ENCODE measurements around the gene CIAPIN1. TPM values are rescaled to one million over a fixed set of nuclear protein-coding genes. Genes with fewer than 3 reads are reported as not detected.

CIAPIN1 gene
- total RNA-seq, 4 donors from 2014 or later, result 9.7 to 49.0 (median 26.7) TPM

DNA sequence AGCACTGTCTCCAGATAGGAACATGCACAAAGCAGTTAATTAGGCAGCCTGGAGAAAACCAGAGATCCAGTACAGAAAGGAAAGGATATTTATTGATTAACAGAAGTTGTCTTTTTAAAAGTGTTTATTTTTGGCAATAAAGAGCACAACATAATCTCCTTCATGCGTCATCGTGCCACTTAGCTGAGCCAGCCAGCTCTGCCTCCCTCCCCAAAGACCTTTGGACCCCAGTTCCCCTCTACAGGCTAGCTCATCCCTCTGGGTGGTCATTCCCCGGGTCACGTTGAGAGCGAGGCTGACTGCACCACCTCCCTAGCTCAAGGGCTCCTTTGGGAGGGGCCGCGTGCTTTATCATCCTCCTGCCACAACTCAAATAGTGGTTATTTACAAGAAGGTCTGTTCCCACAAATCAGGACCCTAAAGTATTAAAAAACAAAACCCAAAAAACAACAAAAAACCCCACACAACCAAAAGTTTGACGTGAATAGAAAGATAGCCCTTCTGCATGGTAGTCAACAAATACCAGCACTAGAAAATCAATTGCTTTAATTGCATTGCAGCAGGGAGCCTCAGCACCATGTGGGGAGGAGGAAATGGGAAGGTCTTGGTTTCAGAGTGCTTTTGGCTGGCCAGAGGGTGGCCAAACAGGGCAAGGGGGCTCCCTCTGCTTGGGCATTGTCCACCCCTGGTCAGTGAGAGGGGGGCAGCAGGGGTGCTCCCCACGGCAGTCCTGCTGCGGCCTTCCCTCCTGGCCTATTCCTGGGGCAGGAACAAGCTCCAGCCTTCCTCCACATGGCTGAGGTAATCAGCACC, 24.9 kb upstream of the CIAPIN1 start:
- H3K4me3 ChIP-seq, result no peak overlapping the region
- intact Hi-C loops (cut with DNase I; ENCODE audit: low total_unique reads), result no loop called here
- H3K27ac ChIP-seq, result no peak overlapping the region
- H3K9me3 ChIP-seq, result no peaks in the 10 kb centered on the region
- no peaks in the 10 kb centered on the region for H3K27me3 ChIP-seq
- TF ChIP-seq POLR2A (IDR thresholded peaks at IDR 0.05), result no peak
- TF ChIP-seq, protein P1, sequence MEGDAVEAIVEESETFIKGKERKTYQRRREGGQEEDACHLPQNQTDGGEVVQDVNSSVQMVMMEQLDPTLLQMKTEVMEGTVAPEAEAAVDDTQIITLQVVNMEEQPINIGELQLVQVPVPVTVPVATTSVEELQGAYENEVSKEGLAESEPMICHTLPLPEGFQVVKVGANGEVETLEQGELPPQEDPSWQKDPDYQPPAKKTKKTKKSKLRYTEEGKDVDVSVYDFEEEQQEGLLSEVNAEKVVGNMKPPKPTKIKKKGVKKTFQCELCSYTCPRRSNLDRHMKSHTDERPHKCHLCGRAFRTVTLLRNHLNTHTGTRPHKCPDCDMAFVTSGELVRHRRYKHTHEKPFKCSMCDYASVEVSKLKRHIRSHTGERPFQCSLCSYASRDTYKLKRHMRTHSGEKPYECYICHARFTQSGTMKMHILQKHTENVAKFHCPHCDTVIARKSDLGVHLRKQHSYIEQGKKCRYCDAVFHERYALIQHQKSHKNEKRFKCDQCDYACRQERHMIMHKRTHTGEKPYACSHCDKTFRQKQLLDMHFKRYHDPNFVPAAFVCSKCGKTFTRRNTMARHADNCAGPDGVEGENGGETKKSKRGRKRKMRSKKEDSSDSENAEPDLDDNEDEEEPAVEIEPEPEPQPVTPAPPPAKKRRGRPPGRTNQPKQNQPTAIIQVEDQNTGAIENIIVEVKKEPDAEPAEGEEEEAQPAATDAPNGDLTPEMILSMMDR (IDR thresholded peaks at IDR 0.05), result no peak
- no peaks in the 10 kb centered on the region for H3K4me1 ChIP-seq
- DNase-seq, result no peak
- no peaks in the 10 kb centered on the region for H3K36me3 ChIP-seq

DNA sequence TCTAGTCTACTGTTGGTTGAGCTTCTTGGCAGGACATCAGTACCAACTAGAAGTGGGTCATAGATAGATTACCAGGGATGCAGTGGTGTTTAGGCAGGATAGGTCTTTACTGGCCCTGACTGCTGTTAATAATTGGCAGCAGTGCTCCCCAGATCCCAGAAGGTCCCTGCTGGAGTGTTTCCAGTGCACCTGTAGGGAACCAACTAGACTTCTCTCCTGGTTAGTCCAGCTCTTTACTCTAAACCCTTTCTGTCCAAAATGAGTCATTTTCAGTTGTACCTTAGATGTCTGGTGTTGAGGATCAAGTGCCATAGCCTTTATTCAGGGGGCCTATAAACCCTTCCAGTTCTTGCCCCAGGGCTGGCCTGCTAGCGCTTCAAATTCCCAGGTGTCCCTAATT, 24.0 kb upstream of the CIAPIN1 start:
- no peak for TF ChIP-seq POLR2A (IDR thresholded peaks at IDR 0.05)
- TF ChIP-seq, protein P1 (IDR thresholded peaks at IDR 0.05), result no peak
- no peak overlapping the region for H3K4me3 ChIP-seq
- no peaks in the 10 kb centered on the region for H3K36me3 ChIP-seq
- no peaks in the 10 kb centered on the region for H3K27me3 ChIP-seq
- intact Hi-C loops (cut with DNase I; ENCODE audit: low total_unique reads), result no loop called here
- H3K9me3 ChIP-seq, result no peaks in the 10 kb centered on the region
- no peak for DNase-seq
- no peaks in the 10 kb centered on the region for H3K4me1 ChIP-seq
- H3K27ac ChIP-seq, result peak overlapping the region; percentile 21 to 47

DNA sequence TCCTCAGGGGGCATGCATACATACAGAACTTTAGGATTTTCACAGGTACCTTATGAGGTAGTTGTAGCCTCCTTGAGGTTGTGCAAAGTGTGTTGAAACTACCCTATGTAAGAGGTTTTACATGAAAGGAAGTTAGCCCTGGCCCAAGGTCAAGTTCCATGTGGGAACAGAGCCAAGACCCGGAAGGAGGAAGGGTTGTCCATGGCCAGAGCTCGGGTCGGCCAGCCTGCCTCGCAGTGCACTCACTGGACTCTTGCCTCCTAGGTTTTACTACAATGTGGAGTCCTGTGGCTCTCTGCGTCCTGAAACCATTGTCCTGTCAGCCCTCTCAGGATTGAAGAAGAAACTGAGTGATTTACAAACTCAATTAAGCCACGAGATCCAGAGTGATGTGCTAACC, 23.5 kb upstream of the CIAPIN1 start:
- H3K27ac ChIP-seq, result peak overlapping the region; percentile 21 to 47

DNA sequence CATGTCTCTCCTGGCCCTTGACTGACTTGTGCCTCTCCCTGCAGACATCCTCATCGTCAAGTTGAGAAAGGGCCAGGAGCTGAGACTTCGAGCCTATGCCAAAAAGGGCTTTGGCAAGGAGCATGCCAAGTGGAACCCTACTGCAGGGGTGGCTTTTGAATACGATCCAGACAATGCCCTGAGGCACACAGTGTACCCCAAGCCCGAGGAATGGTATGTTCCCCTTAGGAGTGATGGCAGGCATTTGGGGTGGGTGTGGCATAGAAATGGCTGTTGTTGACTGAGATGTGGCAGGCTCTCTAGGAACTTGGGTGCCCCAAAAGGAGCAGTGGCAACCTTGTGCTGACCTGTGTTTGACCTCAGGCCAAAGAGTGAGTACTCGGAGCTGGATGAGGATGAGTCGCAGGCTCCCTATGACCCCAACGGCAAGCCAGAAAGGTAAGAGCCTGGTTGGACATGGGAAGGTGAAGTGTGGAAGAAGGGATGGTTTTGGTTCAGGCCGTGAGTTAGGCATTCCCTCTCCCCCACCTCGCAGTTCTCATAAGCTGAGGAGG, 22.8 kb upstream of the CIAPIN1 start:
- Histone ChIP-seq H3K4me3 (no peak overlapping the region), H3K36me3 (no peaks in the 10 kb centered on the region), H3K9me3 (no peaks in the 10 kb centered on the region), H3K27me3 (no peaks in the 10 kb centered on the region), H3K4me1 (peaks cover 1 to 3% of the 10 kb centered on the region in 2 donors), H3K27ac (peak overlapping the region in 1 of 2 donors; percentile 47)
- TF ChIP-seq, protein P1 (IDR thresholded peaks at IDR 0.05), result no peak
- TF ChIP-seq POLR2A (IDR thresholded peaks at IDR 0.05), result no peak
- intact Hi-C loops (cut with DNase I; ENCODE audit: low total_unique reads), result no loop called here
- DNase-seq, result no peak

More for the DNA sequence above, 23.5 kb upstream of the CIAPIN1 start:
- Histone ChIP-seq H3K4me3 (no peak overlapping the region), H3K27me3 (no peaks in the 10 kb centered on the region), H3K36me3 (no peaks in the 10 kb centered on the region), H3K9me3 (no peaks in the 10 kb centered on the region), H3K4me1 (no peaks in the 10 kb centered on the region)
- intact Hi-C loops (cut with DNase I; ENCODE audit: low total_unique reads), result no loop called here
- TF ChIP-seq, protein P1 (IDR thresholded peaks at IDR 0.05), result no peak
- TF ChIP-seq POLR2A (IDR thresholded peaks at IDR 0.05), result no peak
- peak; percentile 71 to 73 for DNase-seq

DNA sequence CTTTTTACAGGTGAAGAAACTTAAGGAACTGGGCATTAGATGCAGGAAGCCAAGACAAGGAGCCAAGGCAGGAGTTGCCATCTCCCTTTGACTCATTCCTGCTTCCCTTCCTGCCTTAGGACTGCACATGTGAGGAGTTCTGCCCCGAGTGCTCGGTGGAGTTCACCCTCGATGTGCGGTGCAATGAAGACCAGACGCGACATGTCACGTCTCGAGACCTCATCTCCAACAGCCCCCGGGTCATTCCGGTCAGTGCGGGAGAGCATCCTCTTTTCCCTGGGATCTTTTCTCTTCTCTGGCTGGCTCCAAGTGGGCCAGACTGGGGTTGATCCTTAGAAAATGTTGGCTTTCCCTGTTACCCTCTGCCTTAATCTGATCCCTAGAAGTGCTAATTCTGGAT, 21.9 kb upstream of the CIAPIN1 start:
- H3K36me3 ChIP-seq, result no peaks in the 10 kb centered on the region
- no peak overlapping the region for H3K4me3 ChIP-seq
- H3K27ac ChIP-seq, result no peak overlapping the region
- H3K27me3 ChIP-seq, result no peaks in the 10 kb centered on the region
- intact Hi-C loops (cut with DNase I; ENCODE audit: low total_unique reads), result no loop called here
- H3K4me1 ChIP-seq, result peaks cover 4 to 12% of the 10 kb centered on the region in 2 donors
- TF ChIP-seq POLR2A (IDR thresholded peaks at IDR 0.05), result no peak
- H3K9me3 ChIP-seq, result no peaks in the 10 kb centered on the region
- no peak for DNase-seq

All from uterus (tissue), 4 donors.